Heart left ventricle (tissue), 16 donors: ENCODE measurements around the gene CNTN5. TPM values are rescaled to one million over a fixed set of nuclear protein-coding genes. Genes with fewer than 3 reads are reported as not detected.

ENCODE experiments used
- ATAC-seq, 4 donors: fragments of 200-7000 bp; cut with Tn5 transposase; one replicate each; pipeline ENCODE4 v1.9.1; 2020 to 2022; ENCODE audit warnings: moderate library complexity in 4 of 4, mild to moderate bottlenecking in 3 of 4, moderate number of reproducible peaks in 1 of 4
- DNase-seq, 5 donors: peaks; one replicate each; pipeline ENCODE4 v3.0.0-alpha.2; 2020
- H3K27ac ChIP-seq, 12 donors: fragments of 200-600 bp; sonication (generic) in 4 of 12; one replicate each; pipeline versions ENCODE4 v1.5.0 to v1.8.0; 2016 to 2022; ENCODE audit warnings: mild to moderate bottlenecking in 2 of 12
- H3K27me3 ChIP-seq, 9 donors: fragments of 200-600 bp; sonication (generic) in 2 of 9; one replicate each; pipeline versions ENCODE4 v1.5.1 to v1.8.0; 2016 to 2022; ENCODE audit warnings: mild to moderate bottlenecking in 3 of 9
- H3K36me3 ChIP-seq, 9 donors: fragments of 200-600 bp; sonication (generic) in 2 of 9; one replicate each; pipeline versions ENCODE4 v1.5.0 to v1.8.0; 2018 to 2022; ENCODE audit warnings: mild to moderate bottlenecking in 2 of 9
- H3K4me1 ChIP-seq, 12 donors: fragments of 200-600 bp; sonication (generic) in 4 of 12; one replicate each; pipeline versions ENCODE4 v1.5.0 to v1.8.0; 2016 to 2022; ENCODE audit warnings: mild to moderate bottlenecking in 3 of 12
- H3K4me3 ChIP-seq, 12 donors: fragments of 200-600 bp; sonication (generic) in 4 of 12; one replicate each; pipeline versions ENCODE4 v1.5.0 to v1.8.0; 2017 to 2022; ENCODE audit warnings: mild to moderate bottlenecking in 9 of 12, moderate library complexity in 4 of 12
- H3K9me3 ChIP-seq, 12 donors: fragments of 200-600 bp; sonication (generic) in 4 of 12; one replicate each; pipeline versions ENCODE4 v1.5.0 to v1.8.0; 2016 to 2022; ENCODE audit warnings: mild to moderate bottlenecking in 1 of 12
- CTCF ChIP-seq, 12 donors: fragments of 200-600 bp; sonication (generic) in 4 of 12; IDR thresholded peaks; one replicate each; pipeline versions ENCODE4 v1.5.0 to v1.8.0; 2018 to 2022; ENCODE audit warnings: antibody characterized with exemption in 12 of 12, mild to moderate bottlenecking in 5 of 12
- POLR2A ChIP-seq, 2 donors: fragments of 450-650 bp; IDR thresholded peaks; one replicate each; pipeline ENCODE4 v1.6.1; 2017; ENCODE audit warnings: antibody characterized with exemption in 2 of 2, mild to moderate bottlenecking in 2 of 2, moderate library complexity in 2 of 2
- WGBS, 4 donors: extraction: QIAGEN DNeasy Blood & Tissue Kit in 2 of 4; methylation state at CpG; one replicate each; pipeline versions ENCODE4 v1.1.5 to v1.1.7; 2013 to 2018; 5-methylcytosine and 5-hydroxymethylcytosine counted together
- intact Hi-C, 10 donors: fragments of 100-400 bp; cut with DNase I; formaldehyde crosslinking; loops; one replicate each; pipeline versions ENCODE4 v1.11.1 to v1.14.2; 2022
- polyA plus RNA-seq, 2 donors: library from polyadenylated mRNA; stranded (reverse); fragments of 200-250 nt; gene quantifications; one replicate each; pipeline ENCODE4 v1.2.3, GENCODE V29; 2013
- total RNA-seq, 9 donors: library from RNA; depleted of rRNA in 2 of 9; stranded (reverse); fragments of >200 nt in 2 of 9; fragmentation: NEBNext Ultra II Directional in 3 of 9; extraction: Animal tissue kit (Norgen Biotek cat#: 25700) in 3 of 9; gene quantifications; one replicate each; pipeline versions ENCODE4 v1.1.0 to v1.2.4, GENCODE V29; 2016 to 2023
- donor health status: ischemic (EF 13 %, LVEDD 7.1; RV severe dilation, severe dysfunction).
- donor health status: healthy with polysubstance abuse.
- donor health status: DM: no; HTN: yes; CAD: no.
- donor health status: DM: no; HTN: no; CAD: no.
- donor health status: ischemic (EF 25% LVEDD 6.9; RV normal size, moderate dysfunction).
- donor health status: ischemic (EF 25% LVEDD 5.7; RV mildly dilated, moderate dysfunction).
- donor health status: healthy.
- donor health status: DM: yes; HTN: yes; CAD: no.
- donor health status: ischemic (EF 35%, LVEDD 5.7; RV mildly dilated, moderate dysfunction).
- donor health status: nonischemic (EF 11% LVEDD 7.7; RV severe dilation, severe dysfunction).
- donor health status: DM: yes; HTN: yes; CAD: no.
- donor health status: PGD.
- donor health status: ischemic (EF 29% LVEDD 5.4; RV normal size, mild dysfunction).
- donor health status: nonischemic (EF 23%, LVEDD 6.1; RV moderate dilation, normal function).

Gene CNTN5
- total and polyA plus RNA-seq, 11 donors, result 0.11 to 0.16 TPM; not detected in 9

DNA sequence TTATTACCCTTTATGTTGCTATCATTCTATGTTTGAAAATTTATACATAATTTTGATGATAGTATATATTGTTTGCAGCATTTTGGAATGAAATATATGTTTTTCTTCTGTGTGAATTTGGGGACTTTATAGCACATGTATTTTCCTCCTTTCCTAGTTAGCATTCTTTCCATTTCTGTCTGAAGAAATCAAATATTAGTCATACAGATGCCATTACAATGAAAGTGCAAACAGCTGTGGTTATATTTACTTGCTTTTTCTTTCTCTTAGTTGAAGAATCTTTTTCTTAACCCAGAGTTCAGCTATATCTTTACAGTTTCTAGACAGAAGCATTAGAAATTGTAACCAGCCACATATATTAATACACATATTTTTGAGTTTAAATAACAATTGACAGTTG, 913.3 kb downstream of the CNTN5 start:
- H3K27ac ChIP-seq, result no peak overlapping the region
- ATAC-seq (no peak), DNase-seq (no peak)
- intact Hi-C loops, result no loop called here
- no peaks in the 10 kb centered on the region for H3K36me3 ChIP-seq
- H3K4me1 ChIP-seq, result no peaks in the 10 kb centered on the region
- TF ChIP-seq POLR2A (IDR thresholded peaks at IDR 0.05) (no peak), CTCF (IDR thresholded peaks at IDR 0.05) (no peak)
- no peaks in the 10 kb centered on the region for H3K27me3 ChIP-seq
- peaks cover 0 to 12% (median 0%) of the 10 kb centered on the region in 12 donors for H3K9me3 ChIP-seq
- H3K4me3 ChIP-seq, result no peak overlapping the region

- 82 to 87% (median 84%) methylated on average over 9 of the region's 9 CpGs for WGBS, 4 donors
- DNase-seq, result no peak
- no peaks in the 10 kb centered on the region for H3K9me3 ChIP-seq
- TF ChIP-seq POLR2A (IDR thresholded peaks at IDR 0.05) (no peak), CTCF (IDR thresholded peaks at IDR 0.05) (no peak)
- no peaks in the 10 kb centered on the region for H3K27me3 ChIP-seq
- no peaks in the 10 kb centered on the region for H3K36me3 ChIP-seq
- intact Hi-C loops, result no loop called here
- H3K4me3 ChIP-seq, result no peak overlapping the region
- no peak overlapping the region for H3K27ac ChIP-seq
- no peaks in the 10 kb centered on the region for H3K4me1 ChIP-seq
- ATAC-seq, result no peak
Observed at GRCh38 chr11:99937330-99937729, 916.6 kb downstream of the CNTN5 start.

- no peak overlapping the region for H3K4me3 ChIP-seq
- intact Hi-C loops, result no loop called here
- H3K36me3 ChIP-seq, result no peaks in the 10 kb centered on the region
- TF ChIP-seq POLR2A (IDR thresholded peaks at IDR 0.05) (no peak), CTCF (IDR thresholded peaks at IDR 0.05) (no peak)
- no peaks in the 10 kb centered on the region for H3K27me3 ChIP-seq
- 72 to 83% (median 77%) methylated on average over 1 of the region's 1 CpG for WGBS, 4 donors
- DNase-seq (no peak), ATAC-seq (no peak)
- no peaks in the 10 kb centered on the region for H3K4me1 ChIP-seq
- H3K27ac ChIP-seq, result no peak overlapping the region
- no peaks in the 10 kb centered on the region for H3K9me3 ChIP-seq
Observed at GRCh38 chr11:99952816-99953215, 932.1 kb downstream of the CNTN5 start.

- ATAC-seq (no peak), DNase-seq (no peak)
- H3K4me1 ChIP-seq, result no peaks in the 10 kb centered on the region
- H3K36me3 ChIP-seq, result no peaks in the 10 kb centered on the region
- H3K27me3 ChIP-seq, result no peaks in the 10 kb centered on the region
- H3K4me3 ChIP-seq, result no peak overlapping the region
- H3K27ac ChIP-seq, result no peak overlapping the region
- intact Hi-C loops, result no loop called here
- WGBS, 4 donors, result 74 to 81% (median 79%) methylated on average over 3 of the region's 3 CpGs
- H3K9me3 ChIP-seq, result peaks cover 0 to 5% (median 0%) of the 10 kb centered on the region in 12 donors
- TF ChIP-seq CTCF (IDR thresholded peaks at IDR 0.05) (no peak), POLR2A (IDR thresholded peaks at IDR 0.05) (no peak)
Observed at GRCh38 chr11:99960536-99960935, 939.8 kb downstream of the CNTN5 start.
